ENCODE data around the gene ASPSCR1.
A peak's percentile ranks its signal among the peaks of the same experiment; 100 is the strongest.
"Not testable (repeated sequence)": the region's sequence is repeated elsewhere in the genome, so short reads cannot be mapped to it uniquely, and the experiment has no call there.

The ASPSCR1 gene

DNA sequence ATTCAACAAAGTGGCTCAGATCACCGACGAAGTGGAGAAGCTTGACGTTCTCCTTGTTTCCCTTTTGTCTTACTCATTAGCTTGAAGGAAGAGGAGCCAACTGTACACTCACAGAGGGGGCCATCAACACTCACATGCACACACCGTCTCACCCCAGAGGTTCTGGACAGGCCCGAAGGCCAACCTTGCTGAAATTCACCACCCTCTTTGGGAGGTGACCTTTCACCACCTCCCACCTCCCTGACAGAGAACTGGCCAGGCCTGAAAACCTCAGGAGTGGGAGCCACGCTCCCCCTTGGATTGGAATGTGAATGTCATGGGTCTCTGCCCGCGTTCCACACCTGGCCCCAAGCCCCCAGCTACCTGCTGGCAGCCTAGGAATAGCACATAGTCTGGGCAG, 58.1 kb downstream of the ASPSCR1 start:
- DNase-seq (ENCODE audit: low read depth) = no peak
- TF ChIP-seq, protein P1, sequence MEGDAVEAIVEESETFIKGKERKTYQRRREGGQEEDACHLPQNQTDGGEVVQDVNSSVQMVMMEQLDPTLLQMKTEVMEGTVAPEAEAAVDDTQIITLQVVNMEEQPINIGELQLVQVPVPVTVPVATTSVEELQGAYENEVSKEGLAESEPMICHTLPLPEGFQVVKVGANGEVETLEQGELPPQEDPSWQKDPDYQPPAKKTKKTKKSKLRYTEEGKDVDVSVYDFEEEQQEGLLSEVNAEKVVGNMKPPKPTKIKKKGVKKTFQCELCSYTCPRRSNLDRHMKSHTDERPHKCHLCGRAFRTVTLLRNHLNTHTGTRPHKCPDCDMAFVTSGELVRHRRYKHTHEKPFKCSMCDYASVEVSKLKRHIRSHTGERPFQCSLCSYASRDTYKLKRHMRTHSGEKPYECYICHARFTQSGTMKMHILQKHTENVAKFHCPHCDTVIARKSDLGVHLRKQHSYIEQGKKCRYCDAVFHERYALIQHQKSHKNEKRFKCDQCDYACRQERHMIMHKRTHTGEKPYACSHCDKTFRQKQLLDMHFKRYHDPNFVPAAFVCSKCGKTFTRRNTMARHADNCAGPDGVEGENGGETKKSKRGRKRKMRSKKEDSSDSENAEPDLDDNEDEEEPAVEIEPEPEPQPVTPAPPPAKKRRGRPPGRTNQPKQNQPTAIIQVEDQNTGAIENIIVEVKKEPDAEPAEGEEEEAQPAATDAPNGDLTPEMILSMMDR (IDR thresholded peaks at IDR 0.05; ENCODE audit: low read depth, low read length) = no peak
- TF ChIP-seq MAX (IDR thresholded peaks at IDR 0.05; ENCODE audit: low read depth, low read length) (no peak), POLR2A (IDR thresholded peaks at IDR 0.05; ENCODE audit: extremely low read depth, insufficient read length) (no peak), MYC (IDR thresholded peaks at IDR 0.05; ENCODE audit: low read depth, low read length) (no peak)
- no peak overlapping the region for H3K4me3 ChIP-seq (ENCODE audit: low read depth, low read length)

GRCh38 chr17:82035956-82036633, 58.7 kb downstream of the ASPSCR1 start:
- TF ChIP-seq, protein P1 (IDR thresholded peaks at IDR 0.05; ENCODE audit: low read depth, low read length) = no peak
- TF ChIP-seq MAX (IDR thresholded peaks at IDR 0.05; ENCODE audit: low read depth, low read length) = no peak
- TF ChIP-seq MYC (IDR thresholded peaks at IDR 0.05; ENCODE audit: low read depth, low read length) = no peak
- no peak for TF ChIP-seq POLR2A (IDR thresholded peaks at IDR 0.05; ENCODE audit: extremely low read depth, insufficient read length)
- H3K4me3 ChIP-seq (ENCODE audit: low read depth, low read length) = peak overlapping the region; percentile 75

GRCh38 chr17:82036634-82037091, 59.2 kb downstream of the ASPSCR1 start:
- no peak for DNase-seq (ENCODE audit: low read depth)
- peak overlapping the region; percentile 75 for H3K4me3 ChIP-seq (ENCODE audit: low read depth, low read length)
- TF ChIP-seq MYC (IDR thresholded peaks at IDR 0.05; ENCODE audit: low read depth, low read length) (no peak), POLR2A (IDR thresholded peaks at IDR 0.05; ENCODE audit: extremely low read depth, insufficient read length) (no peak), MAX (IDR thresholded peaks at IDR 0.05; ENCODE audit: low read depth, low read length) (no peak)
- TF ChIP-seq, protein P1 (IDR thresholded peaks at IDR 0.05; ENCODE audit: low read depth, low read length) = no peak

More at GRCh38 chr17:82035956-82036633, 58.7 kb downstream of the ASPSCR1 start:
- no peak for DNase-seq (ENCODE audit: low read depth)

GRCh38 chr17:82037092-82037888, 59.9 kb downstream of the ASPSCR1 start, which contains the start of gene DCXR:
TSS of gene DCXR (minus strand) at chr17:82037697. CDS start at chr17:82037682, 15 bp downstream.
- peak; percentile 98 for DNase-seq (ENCODE audit: low read depth)
- TF ChIP-seq MYC (IDR thresholded peaks at IDR 0.05; ENCODE audit: low read depth, low read length) (peak; percentile 89), MAX (IDR thresholded peaks at IDR 0.05; ENCODE audit: low read depth, low read length) (peak; percentile 57), POLR2A (IDR thresholded peaks at IDR 0.05; ENCODE audit: extremely low read depth, insufficient read length) (peak; percentile 95)
- TF ChIP-seq, protein P1 (IDR thresholded peaks at IDR 0.05; ENCODE audit: low read depth, low read length) = peak; percentile 58
- peak within 1 kb of the TSS; percentile 75 for H3K4me3 ChIP-seq (ENCODE audit: low read depth, low read length)

- H3K4me3 ChIP-seq (ENCODE audit: low read depth, low read length) = peak overlapping the region; percentile 36
- TF ChIP-seq POLR2A (IDR thresholded peaks at IDR 0.05; ENCODE audit: extremely low read depth, insufficient read length) (no peak), MYC (IDR thresholded peaks at IDR 0.05; ENCODE audit: low read depth, low read length) (no peak), MAX (IDR thresholded peaks at IDR 0.05; ENCODE audit: low read depth, low read length) (no peak)
- TF ChIP-seq, protein P1 (IDR thresholded peaks at IDR 0.05; ENCODE audit: low read depth, low read length) = no peak
Observed at GRCh38 chr17:82037889-82038195, 60.4 kb downstream of the ASPSCR1 start.

DNA sequence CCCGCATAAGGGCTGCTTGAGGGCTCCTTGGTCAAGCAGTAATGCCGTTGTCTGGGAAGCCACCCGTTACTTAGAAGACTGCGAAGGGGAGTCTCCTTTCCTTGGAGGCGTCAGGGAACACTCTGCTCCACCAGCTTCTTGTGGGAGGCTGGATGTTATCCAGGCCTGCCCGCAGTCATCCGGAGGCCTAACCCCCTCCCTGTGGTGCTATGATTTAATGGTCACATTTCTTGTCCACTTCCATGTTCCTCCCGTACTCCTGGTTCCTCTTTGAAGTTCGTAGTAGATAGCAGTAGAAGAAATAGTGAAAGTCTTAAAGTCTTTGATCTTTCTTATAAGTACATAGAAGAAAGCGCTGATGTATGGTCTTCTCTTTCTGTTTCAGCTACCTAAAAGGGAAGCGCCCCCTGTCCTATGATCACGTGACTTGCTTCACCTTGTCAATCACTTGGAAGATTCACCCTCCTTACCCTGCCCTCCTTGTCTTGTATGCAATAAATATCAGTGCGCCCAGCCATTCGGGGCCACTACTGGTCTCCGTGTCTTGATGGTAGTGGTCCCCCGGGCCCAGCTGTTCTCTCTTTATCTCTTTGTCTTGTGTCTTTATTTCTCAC, 61.5 kb downstream of the ASPSCR1 start:
- not testable (repeated sequence) for DNase-seq (ENCODE audit: low read depth)

More at GRCh38 chr17:82037889-82038195, 60.4 kb downstream of the ASPSCR1 start:
- DNase-seq (ENCODE audit: low read depth) = no peak

More for the DNA sequence above, 61.5 kb downstream of the ASPSCR1 start:
- H3K4me3 ChIP-seq (ENCODE audit: low read depth, low read length) = not testable (repeated sequence)
